ENCODE measurements around the gene ZDHHC3.

DNA sequence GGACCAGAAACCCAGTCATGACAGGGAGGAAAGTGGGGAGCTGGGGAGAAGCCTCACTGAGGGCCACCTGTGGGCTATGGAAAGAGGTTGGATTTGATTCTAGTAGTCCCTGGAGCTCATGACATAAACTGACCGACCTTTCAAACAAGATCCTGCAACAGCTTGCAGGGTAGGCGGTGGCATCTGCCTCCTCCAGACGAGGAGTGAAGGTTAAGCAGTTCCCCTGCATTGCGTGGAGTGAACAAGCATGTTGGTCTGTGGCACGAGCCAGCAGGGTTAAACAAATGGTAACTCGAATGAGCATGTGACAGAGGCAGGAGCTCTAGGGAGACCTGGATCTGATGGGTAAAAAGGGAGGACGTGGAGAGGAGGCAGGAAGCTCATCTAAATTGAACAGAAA, 88.9 kb downstream of the ZDHHC3 start:
- TF ChIP-seq, protein P1, sequence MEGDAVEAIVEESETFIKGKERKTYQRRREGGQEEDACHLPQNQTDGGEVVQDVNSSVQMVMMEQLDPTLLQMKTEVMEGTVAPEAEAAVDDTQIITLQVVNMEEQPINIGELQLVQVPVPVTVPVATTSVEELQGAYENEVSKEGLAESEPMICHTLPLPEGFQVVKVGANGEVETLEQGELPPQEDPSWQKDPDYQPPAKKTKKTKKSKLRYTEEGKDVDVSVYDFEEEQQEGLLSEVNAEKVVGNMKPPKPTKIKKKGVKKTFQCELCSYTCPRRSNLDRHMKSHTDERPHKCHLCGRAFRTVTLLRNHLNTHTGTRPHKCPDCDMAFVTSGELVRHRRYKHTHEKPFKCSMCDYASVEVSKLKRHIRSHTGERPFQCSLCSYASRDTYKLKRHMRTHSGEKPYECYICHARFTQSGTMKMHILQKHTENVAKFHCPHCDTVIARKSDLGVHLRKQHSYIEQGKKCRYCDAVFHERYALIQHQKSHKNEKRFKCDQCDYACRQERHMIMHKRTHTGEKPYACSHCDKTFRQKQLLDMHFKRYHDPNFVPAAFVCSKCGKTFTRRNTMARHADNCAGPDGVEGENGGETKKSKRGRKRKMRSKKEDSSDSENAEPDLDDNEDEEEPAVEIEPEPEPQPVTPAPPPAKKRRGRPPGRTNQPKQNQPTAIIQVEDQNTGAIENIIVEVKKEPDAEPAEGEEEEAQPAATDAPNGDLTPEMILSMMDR (IDR thresholded peaks at IDR 0.05): no peak
- TF ChIP-seq POLR2A (IDR thresholded peaks at IDR 0.05): no peak
